PFSK-1 (cell line): ENCODE measurements around the gene LPAR6.

Source experiments
- TAF1 ChIP-seq: IDR thresholded peaks from 2 replicates; pipeline ENCODE4 v1.6.1; 2012; ENCODE audit warnings: low read length, control low read depth, borderline replicate concordance; ENCODE audit not compliant: insufficient read depth
- TF ChIP-seq, protein P1 (sequence below), 2 experiments: IDR thresholded peaks; 2 replicates each; pipeline versions ENCODE4 v1.6.1 to v1.8.0; 2011 to 2012; ENCODE audit warnings: low read depth in 2 of 2, low read length in 2 of 2, control low read depth in 1 of 2, inconsistent platforms in 1 of 2, mild to moderate bottlenecking in 1 of 2, moderate library complexity in 1 of 2; ENCODE audit not compliant: insufficient read depth in 1 of 2

GRCh38 chr13:48429886-48430285, 17.0 kb upstream of the LPAR6 start:
- no peak for TF ChIP-seq TAF1
- TF ChIP-seq, protein P1, sequence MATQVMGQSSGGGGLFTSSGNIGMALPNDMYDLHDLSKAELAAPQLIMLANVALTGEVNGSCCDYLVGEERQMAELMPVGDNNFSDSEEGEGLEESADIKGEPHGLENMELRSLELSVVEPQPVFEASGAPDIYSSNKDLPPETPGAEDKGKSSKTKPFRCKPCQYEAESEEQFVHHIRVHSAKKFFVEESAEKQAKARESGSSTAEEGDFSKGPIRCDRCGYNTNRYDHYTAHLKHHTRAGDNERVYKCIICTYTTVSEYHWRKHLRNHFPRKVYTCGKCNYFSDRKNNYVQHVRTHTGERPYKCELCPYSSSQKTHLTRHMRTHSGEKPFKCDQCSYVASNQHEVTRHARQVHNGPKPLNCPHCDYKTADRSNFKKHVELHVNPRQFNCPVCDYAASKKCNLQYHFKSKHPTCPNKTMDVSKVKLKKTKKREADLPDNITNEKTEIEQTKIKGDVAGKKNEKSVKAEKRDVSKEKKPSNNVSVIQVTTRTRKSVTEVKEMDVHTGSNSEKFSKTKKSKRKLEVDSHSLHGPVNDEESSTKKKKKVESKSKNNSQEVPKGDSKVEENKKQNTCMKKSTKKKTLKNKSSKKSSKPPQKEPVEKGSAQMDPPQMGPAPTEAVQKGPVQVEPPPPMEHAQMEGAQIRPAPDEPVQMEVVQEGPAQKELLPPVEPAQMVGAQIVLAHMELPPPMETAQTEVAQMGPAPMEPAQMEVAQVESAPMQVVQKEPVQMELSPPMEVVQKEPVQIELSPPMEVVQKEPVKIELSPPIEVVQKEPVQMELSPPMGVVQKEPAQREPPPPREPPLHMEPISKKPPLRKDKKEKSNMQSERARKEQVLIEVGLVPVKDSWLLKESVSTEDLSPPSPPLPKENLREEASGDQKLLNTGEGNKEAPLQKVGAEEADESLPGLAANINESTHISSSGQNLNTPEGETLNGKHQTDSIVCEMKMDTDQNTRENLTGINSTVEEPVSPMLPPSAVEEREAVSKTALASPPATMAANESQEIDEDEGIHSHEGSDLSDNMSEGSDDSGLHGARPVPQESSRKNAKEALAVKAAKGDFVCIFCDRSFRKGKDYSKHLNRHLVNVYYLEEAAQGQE (IDR thresholded peaks at IDR 0.05; ENCODE audit: insufficient read depth in 1 of 2, low read depth in 2 of 2, low read length in 2 of 2), result no peak
